Spleen (tissue), 11 donors: Measurements from ENCODE around the gene KLHL22. TPM values are rescaled to one million over a fixed set of nuclear protein-coding genes. Genes with fewer than 3 reads are reported as not detected.

ENCODE experiments used
- DNase-seq: peaks from one replicate; pipeline ENCODE4 v3.0.0-alpha.2; 2020
- H3K27ac ChIP-seq, 8 donors: fragments of 200-600 bp; sonication (generic) in 7 of 8; 1 replicate in 4 of 8; 2 replicates in 4 of 8; pipeline versions ENCODE4 v1.5.0 to v1.8.0; 2016 to 2021; ENCODE audit warnings: inconsistent platforms in 4 of 8, mild to moderate bottlenecking in 4 of 8, moderate library complexity in 1 of 8
- H3K27me3 ChIP-seq, 7 donors: fragments of 200-600 bp; sonication (generic) in 6 of 7; replicated peaks in 1 of 7; 1 replicate in 4 of 7; 2 replicates in 3 of 7; pipeline versions ENCODE4 v1.5.0 to v1.8.0; 2016 to 2021; ENCODE audit warnings: inconsistent platforms in 3 of 7, mild to moderate bottlenecking in 1 of 7
- H3K36me3 ChIP-seq, 6 donors: fragments of 200-600 bp; sonication (generic) in 5 of 6; 1 replicate in 4 of 6; 2 replicates in 2 of 6; pipeline versions ENCODE4 v1.5.0 to v1.8.0; 2016 to 2021; ENCODE audit warnings: inconsistent platforms in 2 of 6
- H3K4me1 ChIP-seq, 6 donors: fragments of 200-600 bp; sonication (generic) in 5 of 6; 1 replicate in 3 of 6; 2 replicates in 3 of 6; pipeline versions ENCODE4 v1.5.0 to v1.8.0; 2016 to 2021; ENCODE audit warnings: inconsistent platforms in 3 of 6
- H3K4me3 ChIP-seq, 8 donors: fragments of 200-600 bp; sonication (generic) in 7 of 8; 1 replicate in 4 of 8; 2 replicates in 4 of 8; pipeline versions ENCODE4 v1.5.0 to v1.8.0; 2016 to 2021; ENCODE audit warnings: inconsistent platforms in 4 of 8, mild to moderate bottlenecking in 4 of 8, moderate library complexity in 2 of 8
- H3K9me3 ChIP-seq, 8 donors: fragments of 200-600 bp; sonication (generic) in 7 of 8; 1 replicate in 4 of 8; 2 replicates in 4 of 8; pipeline versions ENCODE4 v1.5.0 to v1.8.0; 2016 to 2021; ENCODE audit warnings: inconsistent platforms in 4 of 8
- CTCF ChIP-seq, 11 experiments: fragments of 200-600 bp in 7 of 11; fragments of 450-650 bp in 4 of 11; sonication (generic) in 4 of 11; IDR thresholded peaks in 8 of 11; conservative IDR thresholded peaks in 3 of 11; 1 replicate in 7 of 11; 2 replicates in 4 of 11; pipeline versions ENCODE4 v1.4.0 to v1.8.0; 2016 to 2021; ENCODE audit warnings: antibody characterized with exemption in 11 of 11, inconsistent platforms in 4 of 11, mild to moderate bottlenecking in 1 of 11
- POLR2A ChIP-seq, 3 donors: fragments of 450-650 bp; IDR thresholded peaks; one replicate each; pipeline ENCODE4 v1.5.1; 2017; ENCODE audit warnings: antibody characterized with exemption in 3 of 3, mild to moderate bottlenecking in 1 of 3
- POLR2AphosphoS5 ChIP-seq, 3 donors: sonication (generic); formaldehyde crosslinking; IDR thresholded peaks; one replicate each; pipeline ENCODE4 v1.5.1; 2017; ENCODE audit warnings: antibody characterized with exemption in 3 of 3
- WGBS, 5 donors: extraction: QIAGEN DNeasy Blood & Tissue Kit in 3 of 5; methylation state at CpG; one replicate each; pipeline versions ENCODE4 v1.1.5 to v1.1.7; 2013 to 2018; 5-methylcytosine and 5-hydroxymethylcytosine counted together
- intact Hi-C: fragments of 100-400 bp; cut with DNase I; formaldehyde crosslinking; loops from one replicate; pipeline ENCODE4 v1.15.0; 2023; ENCODE audit warnings: low total_unique reads
- polyA plus RNA-seq, 3 donors: library from polyadenylated mRNA; stranded (reverse); fragments of 200-250 nt; gene quantifications; one replicate each; pipeline ENCODE4 v1.2.1, GENCODE V29; 2013
- total RNA-seq, 7 donors: library from RNA; depleted of rRNA in 3 of 7; stranded (reverse); fragments of >200 nt in 3 of 7; fragmentation: NEBNext Ultra II Directional in 4 of 7; extraction: Animal tissue kit (Norgen Biotek cat#: 25700) in 4 of 7; gene quantifications; one replicate each; pipeline versions ENCODE4 v1.1.0 to v1.2.1, GENCODE V29; 2016 to 2021
- donor health status: healthy with polysubstance abuse.
- donor health status: DM: no; HTN: no; CAD: no; lungs with moderate emphysema.
- donor health status: DM: no; HTN: no; CAD: no.
- donor health status: Bipolar disorder and iron deficiency.
- donor health status: healthy.
- donor health status: DM: no; HTN: no; CAD: no.
- donor health status: DM: yes; HTN: yes; CAD: no.

Gene KLHL22
- total and polyA plus RNA-seq, 10 donors, result 14.0 to 40.6 (median 28.6) TPM

- Histone ChIP-seq H3K27me3 (peaks cover 3 to 100% (median 64%) of the 10 kb centered on the region in 7 donors), H3K4me1 (peaks cover 24 to 91% (median 60%) of the 10 kb centered on the region in 6 donors), H3K36me3 (peaks cover 0 to 16% (median 0%) of the 10 kb centered on the region in 6 donors), H3K9me3 (no peaks in the 10 kb centered on the region), H3K4me3 (no peak overlapping the region), H3K27ac (no peak overlapping the region)
- intact Hi-C loops, result no loop called here
- 76 to 87% (median 77%) methylated on average over 4 of the region's 4 CpGs for WGBS, 5 donors
- no peak for TF ChIP-seq POLR2AphosphoS5 (IDR thresholded peaks at IDR 0.05)
- TF ChIP-seq POLR2A (IDR thresholded peaks at IDR 0.05), result no peak
- TF ChIP-seq CTCF (IDR thresholded peaks at IDR 0.05 in 8 of 11, conservative IDR thresholded peaks at IDR 0.05 in 3 of 11), result no peak
- DNase-seq, result peak; percentile 32
Observed at GRCh38 chr22:20433686-20434241, 61.8 kb downstream of the KLHL22 start.

GRCh38 chr22:20433191-20433590, 62.4 kb downstream of the KLHL22 start:
- 88 to 94% (median 93%) methylated on average over 11 of the region's 11 CpGs for WGBS, 5 donors
- TF ChIP-seq POLR2AphosphoS5 (IDR thresholded peaks at IDR 0.05), result no peak
- TF ChIP-seq POLR2A (IDR thresholded peaks at IDR 0.05), result no peak
- TF ChIP-seq CTCF (IDR thresholded peaks at IDR 0.05 in 8 of 11, conservative IDR thresholded peaks at IDR 0.05 in 3 of 11), result no peak
- peak; percentile 46 for DNase-seq
- intact Hi-C loops, result no loop called here
- H3K4me1 ChIP-seq, result peaks cover 24 to 90% (median 57%) of the 10 kb centered on the region in 6 donors
- H3K27me3 ChIP-seq, result peaks cover 3 to 100% (median 65%) of the 10 kb centered on the region in 7 donors
- no peaks in the 10 kb centered on the region for H3K9me3 ChIP-seq
- H3K27ac ChIP-seq, result no peak overlapping the region
- no peak overlapping the region for H3K4me3 ChIP-seq
- H3K36me3 ChIP-seq, result peaks cover 0 to 21% (median 0%) of the 10 kb centered on the region in 6 donors

GRCh38 chr22:20432244-20432686, 63.3 kb downstream of the KLHL22 start:
- H3K9me3 ChIP-seq, result no peaks in the 10 kb centered on the region
- WGBS, 5 donors, result 53 to 87% (median 83%) methylated on average over 3 of the region's 3 CpGs
- H3K27me3 ChIP-seq, result peaks cover 3 to 100% (median 62%) of the 10 kb centered on the region in 7 donors
- no peak overlapping the region for H3K4me3 ChIP-seq
- H3K27ac ChIP-seq, result no peak overlapping the region
- H3K4me1 ChIP-seq, result peaks cover 24 to 83% (median 50%) of the 10 kb centered on the region in 6 donors
- intact Hi-C loops, result no loop called here
- TF ChIP-seq CTCF (IDR thresholded peaks at IDR 0.05 in 8 of 11, conservative IDR thresholded peaks at IDR 0.05 in 3 of 11), result no peak
- TF ChIP-seq POLR2AphosphoS5 (IDR thresholded peaks at IDR 0.05), result no peak
- no peak for TF ChIP-seq POLR2A (IDR thresholded peaks at IDR 0.05)
- peaks cover 0 to 28% (median 0%) of the 10 kb centered on the region in 6 donors for H3K36me3 ChIP-seq
- peak; percentile 51 for DNase-seq

GRCh38 chr22:20431511-20432192, 63.9 kb downstream of the KLHL22 start:
- intact Hi-C loops, result no loop called here
- Histone ChIP-seq H3K9me3 (no peaks in the 10 kb centered on the region), H3K4me1 (peaks cover 24 to 76% (median 44%) of the 10 kb centered on the region in 6 donors), H3K36me3 (peaks cover 0 to 32% (median 0%) of the 10 kb centered on the region in 6 donors), H3K27ac (no peak overlapping the region), H3K4me3 (peak overlapping the region in 7 of 8 donors; percentile 25 to 83 (median 62)), H3K27me3 (peaks cover 3 to 100% (median 59%) of the 10 kb centered on the region in 7 donors)
- peak; percentile 82 for DNase-seq
- no peak for TF ChIP-seq POLR2A (IDR thresholded peaks at IDR 0.05)
- WGBS, 5 donors, result 32 to 44% (median 39%) methylated on average over 36 to 50 of the region's 50 CpGs
